Coronary artery (tissue), 2 donors: ENCODE measurements around the gene C19orf25.

Experiments
- DNase-seq: peaks from one replicate; pipeline ENCODE4 v3.0.0-alpha.2; 2017; ENCODE audit warnings: low spot score
- H3K27ac ChIP-seq, 2 donors: fragments of 200-600 bp; sonication (generic); one replicate each; pipeline ENCODE4 v1.5.1; 2016 to 2019
- H3K4me3 ChIP-seq: fragments of 200-600 bp; sonication (generic); 2 replicates; pipeline ENCODE4 v1.5.1; 2016; ENCODE audit warnings: mild to moderate bottlenecking, moderate library complexity
- CTCF ChIP-seq: fragments of 200-600 bp; sonication (generic); IDR thresholded peaks from one replicate; pipeline ENCODE4 v1.5.1; 2019; ENCODE audit warnings: antibody characterized with exemption

The C19orf25 gene

GRCh38 chr19:1427221-1427920, 51.6 kb downstream of the C19orf25 start:
- Histone ChIP-seq H3K27ac (no peak overlapping the region), H3K4me3 (no peak overlapping the region)
- DNase-seq, result no peak
- TF ChIP-seq CTCF, result no peak

GRCh38 chr19:1426736-1427135, 52.3 kb downstream of the C19orf25 start:
- Histone ChIP-seq H3K4me3 (no peak overlapping the region), H3K27ac (no peak overlapping the region)
- TF ChIP-seq CTCF, result no peak
- no peak for DNase-seq

GRCh38 chr19:1425902-1426301, 53.1 kb downstream of the C19orf25 start:
- DNase-seq, result no peak
- Histone ChIP-seq H3K4me3 (no peak overlapping the region), H3K27ac (no peak overlapping the region)
- TF ChIP-seq CTCF, result no peak

GRCh38 chr19:1425102-1425837, 53.7 kb downstream of the C19orf25 start:
- no peak for TF ChIP-seq CTCF
- no peak for DNase-seq
- Histone ChIP-seq H3K27ac (no peak overlapping the region), H3K4me3 (no peak overlapping the region)

GRCh38 chr19:1424192-1424955, 54.6 kb downstream of the C19orf25 start:
- no peak for DNase-seq
- Histone ChIP-seq H3K27ac (no peak overlapping the region), H3K4me3 (no peak overlapping the region)
- TF ChIP-seq CTCF, result no peak

GRCh38 chr19:1423436-1424191, 55.4 kb downstream of the C19orf25 start:
- Histone ChIP-seq H3K27ac (no peak overlapping the region), H3K4me3 (no peak overlapping the region)
- no peak for TF ChIP-seq CTCF
- no peak for DNase-seq
